ENCODE results near the gene HEBP1. TPM values are rescaled to one million over a fixed set of nuclear protein-coding genes. Genes with fewer than 3 reads are reported as not detected.

HEBP1 gene
- total RNA-seq, 1 experiment from 2014 or later = 19.3 TPM

DNA sequence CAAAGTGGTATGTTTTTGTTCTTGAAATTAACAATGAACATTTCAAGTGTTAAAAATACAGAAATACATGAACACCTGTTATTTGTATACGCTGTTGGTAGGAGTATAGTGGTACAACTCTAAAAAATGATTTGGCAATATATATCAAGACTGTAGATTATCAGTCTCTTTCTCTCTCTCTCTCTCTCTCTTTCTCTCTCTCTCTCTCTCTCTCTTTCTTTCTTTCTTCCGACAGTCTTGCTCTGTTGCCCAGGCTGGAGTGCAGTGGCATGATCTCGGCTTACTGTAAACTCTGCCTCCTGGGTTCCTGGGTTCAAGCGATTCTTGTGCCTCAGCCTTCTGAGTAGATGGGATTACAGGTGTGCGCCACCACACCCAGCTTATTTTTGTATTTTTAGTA is 12.6 kb downstream of the HEBP1 start:
- peaks cover 4% of the 10 kb centered on the region; the same call in 1 of the 2 replicates for H3K36me3 ChIP-seq (ENCODE audit: control insufficient read depth, insufficient read depth, low read length)
- no peak overlapping the region for H3K4me3 ChIP-seq (ENCODE audit: low read depth in 2 of 2, low read length in 2 of 2)
- no peak overlapping the region for H3K27ac ChIP-seq (ENCODE audit: low read length)
- no peak for DNase-seq (ENCODE audit: low read depth, low spot score)
- in situ Hi-C loops (cut with HindIII; ENCODE audit: low pct_unique_long_range_greater_than_20kb, low sequenced_read_pairs) (no loop called here), intact Hi-C loops (cut with micrococcal nuclease; ENCODE audit: unreplicated experiment) (loop anchor here (10.0 kb wide), 2 partner anchors 173 to 203 kb away; partner anchors contain the start of genes APOLD1 and DDX47)
- no peak for ATAC-seq
- no peaks in the 10 kb centered on the region for H3K27me3 ChIP-seq (ENCODE audit: control insufficient read depth, insufficient read depth, low read length)
- POLR2A ChIA-PET = no interaction called here
- CTCF ChIA-PET = no interaction called here
- TF ChIP-seq, protein P1, sequence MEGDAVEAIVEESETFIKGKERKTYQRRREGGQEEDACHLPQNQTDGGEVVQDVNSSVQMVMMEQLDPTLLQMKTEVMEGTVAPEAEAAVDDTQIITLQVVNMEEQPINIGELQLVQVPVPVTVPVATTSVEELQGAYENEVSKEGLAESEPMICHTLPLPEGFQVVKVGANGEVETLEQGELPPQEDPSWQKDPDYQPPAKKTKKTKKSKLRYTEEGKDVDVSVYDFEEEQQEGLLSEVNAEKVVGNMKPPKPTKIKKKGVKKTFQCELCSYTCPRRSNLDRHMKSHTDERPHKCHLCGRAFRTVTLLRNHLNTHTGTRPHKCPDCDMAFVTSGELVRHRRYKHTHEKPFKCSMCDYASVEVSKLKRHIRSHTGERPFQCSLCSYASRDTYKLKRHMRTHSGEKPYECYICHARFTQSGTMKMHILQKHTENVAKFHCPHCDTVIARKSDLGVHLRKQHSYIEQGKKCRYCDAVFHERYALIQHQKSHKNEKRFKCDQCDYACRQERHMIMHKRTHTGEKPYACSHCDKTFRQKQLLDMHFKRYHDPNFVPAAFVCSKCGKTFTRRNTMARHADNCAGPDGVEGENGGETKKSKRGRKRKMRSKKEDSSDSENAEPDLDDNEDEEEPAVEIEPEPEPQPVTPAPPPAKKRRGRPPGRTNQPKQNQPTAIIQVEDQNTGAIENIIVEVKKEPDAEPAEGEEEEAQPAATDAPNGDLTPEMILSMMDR (IDR thresholded peaks at IDR 0.05) = no peak
- TF ChIP-seq, protein P2, sequence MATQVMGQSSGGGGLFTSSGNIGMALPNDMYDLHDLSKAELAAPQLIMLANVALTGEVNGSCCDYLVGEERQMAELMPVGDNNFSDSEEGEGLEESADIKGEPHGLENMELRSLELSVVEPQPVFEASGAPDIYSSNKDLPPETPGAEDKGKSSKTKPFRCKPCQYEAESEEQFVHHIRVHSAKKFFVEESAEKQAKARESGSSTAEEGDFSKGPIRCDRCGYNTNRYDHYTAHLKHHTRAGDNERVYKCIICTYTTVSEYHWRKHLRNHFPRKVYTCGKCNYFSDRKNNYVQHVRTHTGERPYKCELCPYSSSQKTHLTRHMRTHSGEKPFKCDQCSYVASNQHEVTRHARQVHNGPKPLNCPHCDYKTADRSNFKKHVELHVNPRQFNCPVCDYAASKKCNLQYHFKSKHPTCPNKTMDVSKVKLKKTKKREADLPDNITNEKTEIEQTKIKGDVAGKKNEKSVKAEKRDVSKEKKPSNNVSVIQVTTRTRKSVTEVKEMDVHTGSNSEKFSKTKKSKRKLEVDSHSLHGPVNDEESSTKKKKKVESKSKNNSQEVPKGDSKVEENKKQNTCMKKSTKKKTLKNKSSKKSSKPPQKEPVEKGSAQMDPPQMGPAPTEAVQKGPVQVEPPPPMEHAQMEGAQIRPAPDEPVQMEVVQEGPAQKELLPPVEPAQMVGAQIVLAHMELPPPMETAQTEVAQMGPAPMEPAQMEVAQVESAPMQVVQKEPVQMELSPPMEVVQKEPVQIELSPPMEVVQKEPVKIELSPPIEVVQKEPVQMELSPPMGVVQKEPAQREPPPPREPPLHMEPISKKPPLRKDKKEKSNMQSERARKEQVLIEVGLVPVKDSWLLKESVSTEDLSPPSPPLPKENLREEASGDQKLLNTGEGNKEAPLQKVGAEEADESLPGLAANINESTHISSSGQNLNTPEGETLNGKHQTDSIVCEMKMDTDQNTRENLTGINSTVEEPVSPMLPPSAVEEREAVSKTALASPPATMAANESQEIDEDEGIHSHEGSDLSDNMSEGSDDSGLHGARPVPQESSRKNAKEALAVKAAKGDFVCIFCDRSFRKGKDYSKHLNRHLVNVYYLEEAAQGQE (IDR thresholded peaks at IDR 0.05; ENCODE audit: insufficient read depth in 1 of 2, low read depth in 2 of 2, low read length in 1 of 2) = no peak
- TF ChIP-seq SIN3A (IDR thresholded peaks at IDR 0.05; ENCODE audit: borderline replicate concordance, insufficient read depth, low read depth, low read length) = no peak
- no peak for TF ChIP-seq TCF7L2 (IDR thresholded peaks at IDR 0.05; ENCODE audit: low read depth, low read length)
- TF ChIP-seq POLR2AphosphoS5 (IDR thresholded peaks at IDR 0.05; ENCODE audit: low read depth, low read length) = no peak
- no peaks in the 10 kb centered on the region for H3K9me3 ChIP-seq (ENCODE audit: control insufficient read depth, insufficient read depth, low read depth, low read length)
- H3K4me1 ChIP-seq (ENCODE audit: control insufficient read depth, insufficient read depth, low read length) = no peaks in the 10 kb centered on the region; the same call in 1 of the 2 replicates
- no TSS peak for BruUV-seq (replicated peaks)

DNA sequence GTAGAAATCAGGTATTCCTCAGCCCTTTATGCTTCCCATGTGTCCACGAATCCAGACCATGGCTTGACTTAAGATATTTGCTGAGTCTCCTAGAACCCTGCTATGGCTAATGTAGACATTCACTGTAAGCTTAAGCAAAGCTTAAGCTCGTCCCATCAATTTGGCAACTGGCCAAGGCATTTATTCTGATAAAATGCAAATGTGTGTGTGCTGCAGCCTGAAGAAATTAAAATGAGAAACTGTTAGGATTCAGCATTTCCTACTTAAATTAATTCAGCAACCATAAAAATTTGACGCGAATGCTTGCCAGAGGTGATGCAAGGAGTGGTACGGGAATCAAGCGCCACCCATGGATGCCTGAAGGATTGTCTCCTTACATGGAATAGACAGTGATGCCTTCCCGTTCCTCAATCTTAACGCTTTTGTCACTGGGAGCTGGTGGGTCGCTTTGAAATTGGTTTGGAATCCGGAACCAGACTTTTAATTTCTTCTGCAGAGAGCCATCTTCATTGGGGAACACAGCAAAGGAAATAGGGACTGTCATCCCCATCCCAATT is 13.2 kb downstream of the HEBP1 start:
- Histone ChIP-seq H3K27me3 (ENCODE audit: control insufficient read depth, insufficient read depth, low read length) (no peaks in the 10 kb centered on the region), H3K9me3 (ENCODE audit: control insufficient read depth, insufficient read depth, low read depth, low read length) (no peaks in the 10 kb centered on the region), H3K27ac (ENCODE audit: low read length) (no peak overlapping the region), H3K4me1 (ENCODE audit: control insufficient read depth, insufficient read depth, low read length) (no peaks in the 10 kb centered on the region; the same call in 1 of the 2 replicates), H3K36me3 (ENCODE audit: control insufficient read depth, insufficient read depth, low read length) (peaks cover 4% of the 10 kb centered on the region; the same call in 1 of the 2 replicates), H3K4me3 (ENCODE audit: low read depth in 2 of 2, low read length in 2 of 2) (no peak overlapping the region)
- intact Hi-C loops (cut with micrococcal nuclease; ENCODE audit: unreplicated experiment) = loop anchor here (10.0 kb wide), 2 partner anchors 172 to 202 kb away; partner anchors contain the start of genes APOLD1 and DDX47
- BruUV-seq (replicated peaks) = no TSS peak
- DNase-seq (ENCODE audit: low read depth, low spot score) (no peak), ATAC-seq (no peak)
- CTCF ChIA-PET = interaction anchor here (0.5 to 1.4 kb wide), 2 partner anchors 225 to 254 kb away, joined by 4 to 6 read pairs; no protein-coding TSS in a partner anchor
- no peak for TF ChIP-seq POLR2AphosphoS5 (IDR thresholded peaks at IDR 0.05; ENCODE audit: low read depth, low read length)
- no peak for TF ChIP-seq TCF7L2 (IDR thresholded peaks at IDR 0.05; ENCODE audit: low read depth, low read length)
- no peak for TF ChIP-seq SIN3A (IDR thresholded peaks at IDR 0.05; ENCODE audit: borderline replicate concordance, insufficient read depth, low read depth, low read length)
- TF ChIP-seq, protein P1 (IDR thresholded peaks at IDR 0.05) = no peak
- TF ChIP-seq, protein P2 (IDR thresholded peaks at IDR 0.05; ENCODE audit: insufficient read depth in 1 of 2, low read depth in 2 of 2, low read length in 1 of 2) = no peak
- POLR2A ChIA-PET = no interaction called here
- in situ Hi-C loops (cut with HindIII; ENCODE audit: low pct_unique_long_range_greater_than_20kb, low sequenced_read_pairs) = no loop called here
